DMS114 treated with DMSO at 0.1 percent for 48 hours (cell line): Measurements from ENCODE around the gene B3GNT5.

Source experiments
- DNase-seq: peaks from one replicate; lab custom pipeline; 2025; ENCODE audit not compliant: unreplicated experiment; lab: John Stamatoyannopoulos, UW

Gene B3GNT5, protein sequence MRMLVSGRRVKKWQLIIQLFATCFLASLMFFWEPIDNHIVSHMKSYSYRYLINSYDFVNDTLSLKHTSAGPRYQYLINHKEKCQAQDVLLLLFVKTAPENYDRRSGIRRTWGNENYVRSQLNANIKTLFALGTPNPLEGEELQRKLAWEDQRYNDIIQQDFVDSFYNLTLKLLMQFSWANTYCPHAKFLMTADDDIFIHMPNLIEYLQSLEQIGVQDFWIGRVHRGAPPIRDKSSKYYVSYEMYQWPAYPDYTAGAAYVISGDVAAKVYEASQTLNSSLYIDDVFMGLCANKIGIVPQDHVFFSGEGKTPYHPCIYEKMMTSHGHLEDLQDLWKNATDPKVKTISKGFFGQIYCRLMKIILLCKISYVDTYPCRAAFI

DNA sequence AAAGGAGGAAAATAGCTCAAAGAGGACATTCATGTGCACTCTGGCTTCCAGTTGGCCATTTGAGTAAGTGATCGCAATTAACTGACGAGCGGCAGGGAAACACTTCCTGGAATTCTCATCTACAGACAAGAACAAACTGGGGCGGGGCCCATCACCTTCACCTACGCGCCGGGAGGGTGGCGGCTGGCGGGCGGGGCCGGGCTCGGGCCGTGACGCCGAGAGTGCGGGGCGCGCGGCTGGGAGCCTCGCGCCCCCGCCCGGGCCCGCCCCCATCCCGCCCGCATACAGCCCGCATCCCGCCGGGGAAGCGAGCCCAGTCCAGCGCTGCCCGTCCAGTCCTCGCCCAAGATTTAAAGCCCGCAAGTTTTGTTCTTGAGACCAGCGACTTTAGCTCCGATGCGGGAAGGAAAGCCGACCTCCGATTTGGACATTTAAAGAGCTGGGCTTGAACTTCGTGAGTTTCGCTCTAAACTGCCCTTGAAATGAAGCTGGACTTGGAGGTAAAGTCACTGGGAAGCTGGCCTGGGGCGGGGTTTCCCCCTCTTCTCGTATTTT is at the start of gene B3GNT5:
Gene B3GNT5 (plus strand): TSS at position 281 of the 555 bp plus-strand sequence. CDS start 16,546 bp downstream, outside the sequence.
- no peak for DNase-seq

DNA sequence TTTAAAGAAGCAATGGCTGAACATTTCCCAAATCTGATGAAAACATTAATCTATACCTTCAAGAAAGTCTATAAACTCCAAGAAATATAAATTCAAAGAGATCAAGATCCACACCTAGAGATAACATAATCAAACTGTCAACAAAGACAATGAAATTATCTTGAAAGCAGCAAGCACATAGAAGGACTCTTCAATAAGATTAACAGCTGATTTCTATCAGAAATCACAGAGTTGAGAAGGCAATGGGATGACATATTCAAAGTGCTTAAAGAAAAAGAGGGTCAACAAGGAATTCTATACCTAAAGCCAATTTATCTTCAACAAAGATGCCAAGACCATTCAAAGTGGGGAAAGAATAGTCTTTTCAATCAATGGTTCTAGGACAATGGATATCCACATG is 49.4 kb upstream of the B3GNT5 start:
- DNase-seq: no peak

DNA sequence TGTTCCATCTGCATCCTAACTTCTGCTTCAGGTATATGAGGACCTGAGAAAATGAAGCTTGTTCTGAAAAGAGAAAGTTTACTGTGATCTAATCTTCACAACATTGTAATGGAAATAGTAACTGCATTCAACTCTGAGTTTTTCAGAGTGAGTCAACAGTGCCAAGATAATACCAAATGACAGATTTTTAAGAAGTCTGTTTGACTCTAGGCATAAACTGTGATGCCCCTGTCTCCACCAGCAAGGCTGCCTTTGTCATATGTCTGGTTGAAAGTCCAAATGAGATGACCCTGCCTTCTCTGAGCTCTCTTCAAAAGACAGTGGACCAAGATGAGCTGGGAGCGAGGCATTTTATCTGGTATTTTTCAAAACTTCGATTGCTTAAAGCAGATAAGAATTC is 44.8 kb upstream of the B3GNT5 start:
- DNase-seq: no peak

DNA sequence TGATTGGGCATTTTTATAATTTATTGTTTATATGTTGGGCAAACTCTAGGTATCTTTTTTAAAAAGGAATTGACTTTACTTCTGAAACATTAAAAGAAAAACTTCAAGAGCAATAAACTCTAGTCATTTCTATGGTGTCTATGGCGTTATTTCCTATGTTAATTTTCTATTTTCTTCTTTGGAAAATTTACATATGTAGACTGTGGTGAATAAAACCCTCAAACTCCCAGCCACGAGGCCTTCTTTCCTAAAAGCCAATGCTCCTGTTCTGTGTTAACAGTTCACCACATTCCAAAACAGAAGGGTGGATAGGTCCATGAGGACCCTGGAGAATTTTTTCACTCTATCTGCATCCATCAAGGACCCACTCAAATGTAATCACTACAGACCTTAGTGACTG is 44.3 kb upstream of the B3GNT5 start:
- DNase-seq: no peak

DNA sequence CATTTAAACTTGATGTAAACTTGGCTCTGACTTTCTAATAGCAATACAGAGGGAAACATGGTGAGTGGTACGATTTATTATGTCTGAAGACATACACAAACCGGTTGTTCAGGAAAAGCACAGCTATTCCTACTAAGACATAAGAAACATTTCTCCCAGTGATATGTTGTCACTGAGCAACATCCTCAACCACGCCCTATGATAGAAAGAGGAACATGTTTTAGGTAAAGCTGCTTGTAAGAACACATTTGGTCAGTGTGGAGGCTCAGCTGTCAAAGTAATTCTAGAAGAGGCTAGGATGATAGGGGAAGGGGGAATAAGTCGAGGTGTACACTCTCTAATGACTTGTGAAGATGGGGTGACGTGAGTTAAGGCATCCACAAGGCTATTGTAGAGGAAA is 42.7 kb upstream of the B3GNT5 start:
- no peak for DNase-seq

DNA sequence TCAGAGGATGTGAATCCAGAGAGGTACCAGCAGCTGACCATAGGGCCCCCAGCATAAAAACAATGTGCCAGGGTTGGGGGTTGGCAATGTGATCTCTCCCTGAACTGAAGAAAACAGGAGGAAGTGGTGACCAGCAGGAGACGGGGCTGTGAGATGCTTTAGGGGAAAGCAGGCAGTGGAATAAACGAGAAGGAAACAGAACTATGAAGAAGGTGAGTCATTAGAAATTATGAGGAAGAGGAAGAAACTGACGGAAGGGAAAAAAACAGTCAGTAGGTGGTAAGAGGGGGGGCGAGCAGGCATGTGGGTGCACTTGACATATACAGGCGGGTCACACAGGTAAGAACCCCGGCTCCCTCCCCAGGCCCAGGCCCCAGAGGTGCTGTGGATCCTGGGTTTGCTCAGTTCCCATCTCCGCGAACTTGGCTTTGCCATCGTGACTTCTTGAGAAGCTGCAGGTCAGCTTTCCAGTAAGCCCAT is 42.2 kb upstream of the B3GNT5 start:
- DNase-seq: no peak

DNA sequence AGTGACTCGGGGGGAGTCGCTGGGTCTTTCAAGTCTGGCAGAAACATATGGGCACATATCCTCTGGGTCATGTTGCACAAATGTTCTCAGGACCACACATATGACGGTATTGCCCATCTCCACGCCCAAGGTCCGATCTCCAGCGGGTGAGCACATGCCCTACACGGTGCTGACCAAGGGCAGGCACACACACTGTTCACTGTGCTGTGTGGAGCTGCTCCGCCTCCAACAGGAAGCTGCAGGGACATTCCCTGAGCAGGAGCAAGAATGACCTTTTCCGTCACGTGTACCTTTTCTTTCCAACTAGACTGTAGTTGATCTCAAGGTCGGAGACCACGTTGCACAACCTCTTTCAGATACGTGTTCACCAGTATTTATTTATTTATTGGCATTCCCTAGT is 41.7 kb upstream of the B3GNT5 start:
- DNase-seq: no peak

DNA sequence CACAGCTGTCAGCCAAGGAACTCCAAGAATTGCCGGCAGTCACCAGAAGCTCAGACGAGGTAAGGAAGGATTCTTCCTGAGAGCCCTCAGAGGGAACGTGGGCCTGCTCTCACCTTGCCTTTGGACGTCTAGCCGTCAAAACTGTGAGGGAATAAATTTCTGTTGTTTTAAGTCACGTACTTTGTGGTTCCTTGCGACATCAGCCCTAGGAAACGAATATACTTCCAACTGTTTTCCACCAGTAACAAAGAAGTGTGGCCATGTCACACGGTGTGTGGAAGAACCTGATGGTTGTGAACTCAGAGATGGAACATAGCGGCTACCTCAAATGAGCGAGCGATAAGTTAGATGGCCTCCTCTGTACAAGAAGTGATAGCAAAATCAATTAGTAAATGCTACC is 41.0 kb upstream of the B3GNT5 start:
- no peak for DNase-seq

DNA sequence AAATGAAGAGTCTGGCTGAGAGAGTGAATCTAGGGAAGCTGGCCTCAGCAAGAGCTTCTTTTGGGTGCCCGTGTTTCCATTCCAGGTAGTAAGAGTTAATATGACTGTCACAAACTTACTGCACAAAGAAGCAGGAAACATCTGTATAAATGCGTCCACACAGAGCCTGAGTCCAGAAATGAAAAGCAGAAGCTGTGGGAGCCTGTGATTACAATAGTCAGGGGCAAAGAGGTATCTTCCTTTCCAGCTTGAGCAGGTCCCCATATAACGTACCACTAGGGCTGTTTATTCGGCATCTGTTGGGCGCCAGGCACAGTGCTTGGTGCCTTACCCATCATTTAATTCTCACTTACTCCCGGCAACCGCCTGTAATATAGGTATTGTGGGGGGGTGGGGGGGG is 40.5 kb upstream of the B3GNT5 start:
- DNase-seq: no peak

DNA sequence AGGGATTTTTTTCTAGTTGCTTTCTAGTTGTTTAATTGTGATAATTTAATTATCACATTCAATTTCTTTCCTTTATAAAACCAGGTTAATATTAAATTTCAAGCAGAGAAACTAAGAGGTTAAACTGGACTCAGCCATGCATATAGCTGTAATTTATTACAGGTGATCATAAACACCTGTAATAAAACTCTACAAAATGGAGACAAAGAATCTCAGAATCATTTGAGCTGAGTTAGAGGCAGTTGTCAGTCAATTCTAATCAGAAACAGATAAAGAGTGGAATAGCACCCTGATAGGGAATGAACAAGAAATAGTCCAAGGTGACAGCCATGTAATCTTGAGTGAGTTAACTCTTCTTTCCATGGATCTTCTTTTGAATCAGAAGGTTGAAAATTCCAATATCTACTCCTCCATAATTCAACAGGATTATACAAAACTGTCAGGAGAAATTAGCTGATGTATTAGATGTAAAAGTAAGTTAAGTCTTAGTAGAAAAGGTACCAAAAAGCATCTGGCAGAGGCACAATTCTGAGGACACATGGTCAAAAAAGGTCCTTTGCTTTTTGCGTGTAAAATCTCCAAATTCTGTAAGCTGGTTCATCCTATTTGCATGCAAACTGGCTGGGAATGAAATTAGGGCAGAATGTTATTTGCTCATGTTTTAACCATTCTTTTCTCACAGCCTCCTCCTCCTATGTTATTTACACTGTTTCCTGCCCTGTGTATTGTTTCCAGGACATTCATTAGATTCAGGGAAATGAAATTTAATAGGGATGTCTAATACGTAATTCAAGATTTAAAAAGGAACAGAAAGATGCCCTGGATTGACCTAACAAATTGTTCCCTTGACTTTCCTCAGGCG is 39.4 kb upstream of the B3GNT5 start:
- no peak for DNase-seq

DNA sequence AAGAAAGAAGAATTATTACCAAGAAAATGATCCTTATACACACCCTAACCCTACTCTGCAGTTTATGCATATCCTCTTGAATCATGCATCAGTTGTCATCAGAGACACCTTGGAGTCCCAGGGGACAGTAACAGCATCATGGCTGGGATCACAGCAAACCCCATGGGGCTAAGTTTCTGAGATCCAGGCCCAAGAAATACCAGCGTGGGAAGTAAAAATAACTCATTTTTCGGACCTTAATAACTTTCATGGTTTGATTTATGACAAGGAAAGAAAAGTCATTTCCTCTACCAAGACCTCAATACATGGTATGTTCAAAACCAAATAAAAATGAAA is 38.8 kb upstream of the B3GNT5 start:
- DNase-seq: no peak

DNA sequence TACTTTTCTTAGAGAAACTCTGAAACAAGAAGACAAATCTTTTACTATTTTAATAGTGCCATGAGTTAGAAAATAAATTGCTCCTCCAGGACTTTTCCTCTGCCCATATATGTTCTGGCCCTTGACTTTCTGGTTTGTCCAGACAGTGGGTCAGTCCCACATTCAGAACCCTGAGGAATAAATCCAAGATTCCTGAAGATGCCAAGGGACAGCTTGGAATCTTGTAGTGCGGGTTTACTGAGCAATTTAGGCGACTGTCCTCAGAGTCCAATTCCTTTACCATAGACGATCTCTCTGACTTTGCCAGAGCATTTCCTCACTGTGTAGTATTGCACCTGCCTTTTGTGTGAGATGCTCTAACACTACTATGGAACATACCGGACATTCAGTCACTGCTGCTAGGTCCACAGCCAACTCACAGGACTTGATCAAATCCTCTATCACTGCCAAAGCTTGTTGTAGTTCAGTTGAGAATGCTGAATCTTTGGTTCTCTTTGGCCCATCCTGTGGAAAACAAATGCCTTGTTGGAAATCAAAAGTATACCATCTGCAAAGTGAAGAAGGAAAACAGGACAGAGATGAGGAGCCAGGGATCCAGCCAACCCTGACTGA is 37.4 kb upstream of the B3GNT5 start:
- DNase-seq: no peak

DNA sequence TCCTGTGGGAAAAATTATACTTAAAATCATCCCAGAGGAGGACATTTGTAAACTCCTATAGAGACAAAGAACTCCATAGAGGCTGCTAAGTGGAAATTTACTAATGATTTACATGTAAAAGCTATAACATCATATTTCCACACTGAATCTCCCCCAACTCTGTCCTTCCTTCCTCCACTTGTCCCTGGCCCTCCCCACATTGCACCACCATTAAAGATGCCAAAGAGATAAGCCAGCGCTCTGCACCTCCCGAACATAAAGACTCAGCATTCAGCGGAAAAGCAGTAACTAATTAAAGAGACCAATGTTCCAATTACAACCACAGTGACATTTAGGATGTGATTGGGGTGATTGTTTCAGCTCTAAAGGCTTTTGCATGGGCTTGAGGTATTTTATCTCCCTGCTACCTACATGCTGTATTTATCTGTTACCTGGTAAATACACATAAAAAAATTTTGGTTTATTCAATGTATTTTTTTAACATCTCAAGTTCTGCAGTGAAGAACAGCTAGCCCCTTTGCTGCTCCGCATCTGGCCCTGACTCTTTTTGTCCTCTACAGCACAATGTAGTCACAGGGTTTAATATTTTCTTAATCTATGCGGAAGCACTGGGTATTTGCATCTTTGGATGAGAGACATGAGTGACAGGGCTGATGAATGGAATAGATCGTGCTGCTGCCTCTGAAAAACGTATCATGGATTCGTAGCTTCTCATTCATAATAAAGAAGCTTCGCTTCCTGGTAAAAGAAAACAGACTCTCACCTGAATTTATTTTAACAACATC is 35.3 kb upstream of the B3GNT5 start:
- no peak for DNase-seq

DNA sequence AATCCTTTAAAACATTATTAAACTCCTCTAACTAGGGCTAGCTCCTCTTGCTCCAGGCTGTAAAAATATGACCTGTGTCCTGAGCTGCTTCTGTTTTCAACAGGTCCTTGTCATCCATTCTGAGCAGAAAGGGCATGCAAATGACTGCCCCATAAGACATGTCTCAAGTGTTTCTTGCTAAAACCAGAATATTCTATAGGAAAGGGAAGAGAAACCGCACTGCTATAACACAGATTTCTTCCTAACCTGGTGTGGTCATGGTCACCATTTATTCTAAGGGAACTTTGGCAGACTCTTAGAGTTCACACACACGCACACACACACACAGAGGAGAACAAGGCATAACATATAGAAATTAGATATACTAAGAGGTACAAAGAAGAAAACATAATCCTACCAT is 34.2 kb upstream of the B3GNT5 start:
- no peak for DNase-seq

DNA sequence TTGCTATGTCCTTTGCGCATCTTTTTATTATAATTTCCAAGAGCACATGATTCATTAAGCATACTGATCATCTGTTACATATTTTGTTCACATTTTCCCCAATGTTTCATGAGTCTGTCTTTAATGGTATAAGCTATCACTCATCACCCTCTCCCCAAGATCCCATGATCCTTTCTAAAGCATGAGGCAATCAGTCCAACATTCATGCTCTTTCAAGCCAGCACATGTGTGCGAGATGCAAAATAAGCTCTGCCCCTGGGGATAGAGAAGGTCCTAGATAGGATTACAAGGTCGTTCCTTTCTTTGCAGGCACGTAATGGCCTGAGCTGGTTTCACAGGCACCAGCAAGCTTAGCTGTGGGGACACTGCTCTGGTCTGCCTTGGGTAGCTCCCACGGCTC is 32.2 kb upstream of the B3GNT5 start:
- no peak for DNase-seq

DNA sequence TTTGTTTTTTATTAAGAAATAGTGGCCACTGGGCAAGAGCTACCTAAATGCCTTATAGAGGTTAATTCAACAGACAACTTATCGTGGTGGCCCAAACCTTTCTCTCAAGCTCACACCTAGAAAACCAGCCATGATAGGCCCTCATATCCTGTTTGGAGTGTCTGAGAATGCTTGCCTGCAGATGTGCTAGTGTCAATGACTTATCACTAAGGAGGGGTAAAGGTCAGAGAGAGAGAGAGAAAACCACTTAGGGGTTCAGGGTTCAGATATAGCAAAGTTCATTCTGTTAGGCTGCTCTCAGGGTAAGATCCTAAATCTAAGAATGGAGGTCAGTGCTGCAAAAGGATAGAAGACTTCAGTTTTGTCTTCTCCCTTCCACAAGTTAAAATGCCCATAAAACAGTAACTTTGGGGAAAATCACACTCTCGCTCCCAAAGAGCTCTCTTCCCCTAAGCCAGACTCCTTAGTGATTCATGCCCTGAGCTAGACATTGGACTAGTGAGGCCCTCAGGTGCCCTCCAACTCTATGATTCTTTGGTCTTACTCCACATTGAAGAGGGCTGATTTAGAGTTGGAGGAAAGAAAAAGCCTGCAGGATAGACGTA is 30.3 kb upstream of the B3GNT5 start:
- no peak for DNase-seq

DNA sequence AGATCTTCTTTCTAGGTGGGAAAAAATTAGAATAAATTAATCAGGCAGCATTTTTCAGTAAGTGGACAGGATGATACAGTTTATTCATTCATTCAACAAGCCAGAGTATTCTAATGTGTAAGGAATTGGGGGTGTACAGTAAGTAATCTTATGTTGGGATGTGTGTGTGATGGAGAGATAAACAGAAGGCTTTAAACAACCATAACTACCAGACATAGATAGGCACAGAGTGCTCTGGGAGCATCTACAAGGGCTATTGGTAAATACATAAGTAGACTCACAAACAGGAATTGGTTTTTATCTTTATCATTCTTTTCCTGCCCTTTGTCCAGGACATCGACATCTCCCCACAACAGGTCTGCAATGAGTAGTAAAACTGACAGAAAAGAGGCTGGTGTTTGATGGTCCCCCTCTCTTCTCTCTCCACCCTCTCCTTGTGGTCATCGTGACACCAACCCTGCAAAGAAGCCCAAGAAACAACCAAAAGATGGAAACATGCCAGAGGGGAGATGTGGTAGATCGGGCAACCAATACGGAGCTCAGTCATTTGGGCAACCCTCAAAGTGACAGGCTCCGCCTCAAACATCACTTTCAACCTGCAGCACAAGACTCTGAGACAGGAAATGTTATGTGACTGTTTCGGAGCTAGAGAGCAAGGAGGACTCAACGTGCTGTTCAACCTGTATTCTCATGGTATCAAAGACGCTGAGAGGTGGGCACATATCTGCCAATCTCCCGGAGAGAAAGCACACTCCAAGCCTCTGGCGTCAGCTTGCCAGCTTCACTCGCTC is 28.7 kb upstream of the B3GNT5 start:
- DNase-seq: no peak

DNA sequence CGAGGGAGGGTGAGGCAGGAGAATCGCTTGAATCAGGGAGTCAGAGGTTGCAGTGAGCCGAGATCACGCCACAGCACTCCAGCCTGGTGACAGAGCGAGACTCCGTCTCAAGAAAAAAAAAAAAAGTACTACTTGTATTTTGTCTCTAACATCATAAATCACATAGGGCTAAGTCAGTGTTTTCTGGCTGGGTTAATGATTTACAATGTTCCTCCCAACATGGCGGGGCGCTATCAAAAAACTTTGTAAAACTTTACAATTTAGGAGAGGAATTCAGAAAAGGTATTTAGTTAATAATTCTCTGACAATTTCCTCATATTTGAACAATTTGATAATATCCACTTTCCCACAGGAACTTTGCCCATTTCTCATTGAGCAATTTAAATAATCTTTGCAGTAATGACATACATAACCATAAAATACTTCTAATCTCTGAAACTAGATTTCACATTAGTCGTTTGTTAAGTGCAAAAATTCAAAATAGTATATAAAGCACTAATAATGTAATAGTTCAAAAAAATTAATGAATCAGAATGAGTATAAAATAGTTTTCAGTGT is 26.6 kb upstream of the B3GNT5 start:
- no peak for DNase-seq

DNA sequence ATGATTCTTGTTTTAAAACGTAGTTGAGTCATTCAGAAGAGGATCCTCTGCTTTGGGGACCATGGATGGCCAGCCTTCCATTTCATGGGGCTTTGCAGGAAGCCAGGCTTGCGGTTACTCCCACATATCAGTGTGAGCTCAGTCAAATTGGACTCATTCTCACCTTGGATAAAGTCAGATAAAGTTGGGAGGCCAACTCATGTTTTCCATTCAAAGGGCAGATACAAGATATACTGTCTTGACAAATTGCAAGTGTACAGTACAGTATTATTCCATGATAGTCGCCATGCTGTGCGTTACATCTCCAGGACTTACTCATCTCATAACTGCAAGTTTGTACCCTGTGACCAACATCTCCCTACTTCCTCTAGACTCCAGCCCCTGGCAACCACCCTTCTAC is 25.5 kb upstream of the B3GNT5 start:
- DNase-seq: no peak
